ENCODE measurements around the gene MFRP. TPM values are rescaled to one million over a fixed set of nuclear protein-coding genes. Genes with fewer than 3 reads are reported as not detected.
A peak's percentile ranks its signal among the peaks of the same experiment; 100 is the strongest.

MFRP gene
- total and polyA plus RNA-seq, 9 donors: 0.11 TPM; not detected in 8

GRCh38 chr11:119357074-119357473, 10.6 kb upstream of the MFRP start:
- Histone ChIP-seq H3K27me3 (no peaks in the 10 kb centered on the region), H3K9me3 (no peaks in the 10 kb centered on the region), H3K4me1 (ENCODE audit: insufficient read depth) (peaks cover 5% of the 10 kb centered on the region), H3K4me3 (peak overlapping the region; percentile 37), H3K27ac (peak overlapping the region; percentile 76 to 80), H3K36me3 (no peaks in the 10 kb centered on the region)
- TF ChIP-seq EP300 (IDR thresholded peaks at IDR 0.05): no peak
- TF ChIP-seq POLR2A (IDR thresholded peaks at IDR 0.05): no peak
- no peak for TF ChIP-seq CTCF (IDR thresholded peaks at IDR 0.05)
- WGBS, 3 donors: 36 to 47% (median 39%) methylated on average over 10 to 13 of the region's 13 CpGs
- intact Hi-C loops (cut with DNase I): loop anchor here (2.0 to 10.0 kb wide), 4 partner anchors 18 to 120 kb away; no protein-coding TSS in a partner anchor
- DNase-seq: peak in 1 of 5 donors; percentile 26

- no peaks in the 10 kb centered on the region for H3K36me3 ChIP-seq
- peak overlapping the region; percentile 37 for H3K4me3 ChIP-seq
- peaks cover 3% of the 10 kb centered on the region for H3K4me1 ChIP-seq (ENCODE audit: insufficient read depth)
- no peaks in the 10 kb centered on the region for H3K27me3 ChIP-seq
- intact Hi-C loops (cut with DNase I): loop anchor here (2.0 to 10.0 kb wide), 4 partner anchors 18 to 121 kb away; no protein-coding TSS in a partner anchor
- H3K27ac ChIP-seq: peak overlapping the region; percentile 76 to 80
- peak; percentile 84 to 92 (median 90) for DNase-seq
- H3K9me3 ChIP-seq: no peaks in the 10 kb centered on the region
- 0 to 4% (median 1%) methylated on average over 52 to 54 of the region's 54 CpGs for WGBS, 3 donors
- no peak for TF ChIP-seq POLR2A (IDR thresholded peaks at IDR 0.05)
- peak; percentile 85 to 97 (median 90) for TF ChIP-seq CTCF (IDR thresholded peaks at IDR 0.05)
- TF ChIP-seq EP300 (IDR thresholded peaks at IDR 0.05): peak; percentile 38
These were observed 10.0 kb upstream of the MFRP start for GRCh38 chr11:119356349-119357031.

- Histone ChIP-seq H3K4me1 (ENCODE audit: insufficient read depth) (peaks cover 4% of the 10 kb centered on the region), H3K9me3 (no peaks in the 10 kb centered on the region), H3K4me3 (no peak overlapping the region), H3K36me3 (no peaks in the 10 kb centered on the region), H3K27me3 (no peaks in the 10 kb centered on the region), H3K27ac (no peak overlapping the region)
- 75 to 84% (median 81%) methylated on average over 9 of the region's 9 CpGs for WGBS, 3 donors
- no peak for TF ChIP-seq EP300 (IDR thresholded peaks at IDR 0.05)
- no peak for TF ChIP-seq CTCF (IDR thresholded peaks at IDR 0.05)
- TF ChIP-seq POLR2A (IDR thresholded peaks at IDR 0.05): no peak
- intact Hi-C loops (cut with DNase I): loop anchor here in 3 of 4 donors (5.0 to 10.0 kb wide), 2 partner anchors 120 to 122 kb away; no protein-coding TSS in a partner anchor
- DNase-seq: peak in 2 of 5 donors; percentile 16 to 24
These were observed 8.8 kb upstream of the MFRP start for GRCh38 chr11:119355091-119355843.

GRCh38 chr11:119352857-119353260, 6.4 kb upstream of the MFRP start:
- Histone ChIP-seq H3K4me3 (no peak overlapping the region), H3K27ac (no peak overlapping the region), H3K4me1 (ENCODE audit: insufficient read depth) (peaks cover 4% of the 10 kb centered on the region), H3K36me3 (no peaks in the 10 kb centered on the region), H3K9me3 (no peaks in the 10 kb centered on the region), H3K27me3 (no peaks in the 10 kb centered on the region)
- intact Hi-C loops (cut with DNase I): loop anchor here in 2 of 4 donors (10.0 kb wide), 1 partner anchor 122 kb away; no protein-coding TSS in a partner anchor
- no peak for TF ChIP-seq EP300 (IDR thresholded peaks at IDR 0.05)
- TF ChIP-seq POLR2A (IDR thresholded peaks at IDR 0.05): no peak
- TF ChIP-seq CTCF (IDR thresholded peaks at IDR 0.05): no peak
- 22 to 28% (median 26%) methylated on average over 4 of the region's 4 CpGs for WGBS, 3 donors
- peak in 4 of 5 donors; percentile 49 to 69 (median 59) for DNase-seq

Measured in ovary (tissue), 9 donors.